Metanephros (tissue), 2 donors: ENCODE measurements around the gene RFX5. TPM values are rescaled to one million over a fixed set of nuclear protein-coding genes. Genes with fewer than 3 reads are reported as not detected.

Experiments
- small RNA-seq: library from RNA; depleted of rRNA; stranded (forward); fragments of <200 nt; gene quantifications from one replicate; pipeline ENCODE3, GENCODE V24; 2014; ENCODE audit warnings: low replicate concordance
- total RNA-seq: library from RNA; depleted of rRNA; stranded (reverse); fragments of >200 nt; gene quantifications from one replicate; pipeline ENCODE4 v1.2.3, GENCODE V29; 2014

The RFX5 gene
- total RNA-seq: 31.6 TPM

GRCh38 chr1:151346769-151347522, at the start of gene RFX5:
Gene RFX5 (minus strand): TSS chr1:151347252. CDS start chr1:151346320, 932 bp downstream.

GRCh38 chr1:151372058-151372934, 25.2 kb upstream of the RFX5 start, which contains the start of gene SELENBP1:
Gene SELENBP1 (minus strand): TSS chr1:151372705. CDS start chr1:151372641, 64 bp downstream.

GRCh38 chr1:151327223-151327902, 19.7 kb downstream of the RFX5 start, which contains the start of gene PI4KB:
Gene PI4KB (minus strand): TSS chr1:151327416. CDS start chr1:151316481, 10,935 bp downstream.

Small RNA genes within 50 kb of the gene (small RNA-seq; reads per million reads assigned to genes)
- gene RN7SL444P: 0.16 reads per million

Other genes with a start within 250 kb of the RFX5 start
- gene SEMA6C, start 200.6 kb downstream of the RFX5 start, total RNA-seq: 39.0 TPM
- gene TNFAIP8L2, start 190.6 kb downstream of the RFX5 start, total RNA-seq: 2.3 TPM
- 12.6 TPM for gene LYSMD1, start 181.3 kb downstream of the RFX5 start, total RNA-seq
- 20.4 TPM for gene SCNM1, start 181.1 kb downstream of the RFX5 start, total RNA-seq
- 12.4 TPM for gene TMOD4, start 171.3 kb downstream of the RFX5 start, total RNA-seq
- 26.0 TPM for gene VPS72, start 157.1 kb downstream of the RFX5 start, total RNA-seq
- gene PIP5K1A, start 148.7 kb downstream of the RFX5 start, total RNA-seq: 70.8 TPM
- gene PSMD4, start 92.5 kb downstream of the RFX5 start, total RNA-seq: 97.2 TPM
- 28.6 TPM for gene ZNF687, start 65.0 kb downstream of the RFX5 start, total RNA-seq
- gene PI4KB, start 19.8 kb downstream of the RFX5 start, total RNA-seq: 54.5 TPM
- gene SELENBP1, start 25.5 kb upstream of the RFX5 start, total RNA-seq: 60.4 TPM
- gene PSMB4, start 52.3 kb upstream of the RFX5 start, total RNA-seq: 176 TPM
- gene POGZ, start 112.2 kb upstream of the RFX5 start, total RNA-seq: 108 TPM
- 20.6 TPM for gene CGN, start 164.1 kb upstream of the RFX5 start, total RNA-seq
- 12.8 TPM for gene TUFT1, start 193.1 kb upstream of the RFX5 start, total RNA-seq